Measurements from ENCODE around the gene DOCK1. TPM values are rescaled to one million over a fixed set of nuclear protein-coding genes. Genes with fewer than 3 reads are reported as not detected.

Gene DOCK1
- total RNA-seq, 1 donor from 2014 or later = 72.6 TPM

- no peak overlapping the region for H3K4me3 ChIP-seq
- no peak overlapping the region for H3K4me2 ChIP-seq
- H3K27me3 ChIP-seq = no peaks in the 10 kb centered on the region
- peaks cover 98% of the 10 kb centered on the region for H3K79me2 ChIP-seq (ENCODE audit: low read depth)
- H3K36me3 ChIP-seq = no peaks in the 10 kb centered on the region
- peaks cover 11% of the 10 kb centered on the region for H3K4me1 ChIP-seq
- peaks cover 15% of the 10 kb centered on the region for H3K4me1 Mint-ChIP-seq
- H3K4me3 Mint-ChIP-seq = no peak overlapping the region
- TF ChIP-seq EZH2 (IDR thresholded peaks at IDR 0.05) = no peak
- TF ChIP-seq CTCF (IDR thresholded peaks at IDR 0.05) = no peak
- no peak for TF ChIP-seq EZH2phosphoT487 (IDR thresholded peaks at IDR 0.05)
- no peak overlapping the region for H3K9ac ChIP-seq
- no peaks in the 10 kb centered on the region for H3K9me3 Mint-ChIP-seq
- peaks cover 16% of the 10 kb centered on the region for H3F3A ChIP-seq (ENCODE audit: low read depth)
- H2AFZ ChIP-seq (replicated peaks) = no peak overlapping the region
- H4K20me1 ChIP-seq (ENCODE audit: low read depth) = peaks cover 43% of the 10 kb centered on the region
- H3K36me3 Mint-ChIP-seq = no peaks in the 10 kb centered on the region
- no peak overlapping the region for H3K27ac Mint-ChIP-seq
- peaks cover 6% of the 10 kb centered on the region for H3K9me3 ChIP-seq (ENCODE audit: low read depth)
- no peak overlapping the region for H3K27ac ChIP-seq
- no peak for DNase-seq (ENCODE audit: low spot score)
- H3K27me3 Mint-ChIP-seq (ENCODE audit: insufficient read depth, low read depth) = no peaks in the 10 kb centered on the region
These were observed 51.5 kb downstream of the DOCK1 start for GRCh38 chr10:126956712-126957108.

DNA sequence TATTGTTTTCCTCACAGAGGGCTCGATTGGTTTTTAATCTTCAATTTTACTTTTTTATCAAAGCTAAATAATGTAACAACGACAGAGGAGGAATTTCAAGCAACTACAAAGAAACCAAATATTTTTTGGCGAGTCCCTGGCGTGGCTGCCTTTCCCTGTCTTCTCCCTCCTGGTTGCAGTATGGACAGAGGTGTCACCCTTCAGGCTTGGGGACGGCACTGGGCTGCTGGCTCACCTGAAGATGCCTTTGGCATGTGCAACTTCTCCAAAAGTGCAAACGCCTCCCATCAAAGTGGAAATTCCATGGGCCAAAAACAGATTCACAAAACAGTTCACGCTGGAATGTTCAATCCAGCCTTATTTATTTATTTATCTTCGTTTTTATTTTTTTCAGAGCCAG, 51.9 kb downstream of the DOCK1 start:
- Histone ChIP-seq H2AFZ (replicated peaks) (no peak overlapping the region), H3K9me3 (ENCODE audit: low read depth) (peaks cover 2% of the 10 kb centered on the region), H3K4me2 (no peak overlapping the region), H3K79me2 (ENCODE audit: low read depth) (peaks cover 98% of the 10 kb centered on the region), H3F3A (ENCODE audit: low read depth) (peaks cover 12% of the 10 kb centered on the region), H3K9ac (no peak overlapping the region), H3K4me3 (no peak overlapping the region), H3K27ac (no peak overlapping the region), H4K20me1 (ENCODE audit: low read depth) (peaks cover 43% of the 10 kb centered on the region), H3K36me3 (no peaks in the 10 kb centered on the region), H3K27me3 (no peaks in the 10 kb centered on the region), H3K4me1 (peaks cover 11% of the 10 kb centered on the region)
- TF ChIP-seq EZH2 (IDR thresholded peaks at IDR 0.05) = no peak
- TF ChIP-seq CTCF (IDR thresholded peaks at IDR 0.05) = no peak
- TF ChIP-seq EZH2phosphoT487 (IDR thresholded peaks at IDR 0.05) = no peak
- no peak for DNase-seq (ENCODE audit: low spot score)
- H3K27ac Mint-ChIP-seq = no peak overlapping the region
- no peaks in the 10 kb centered on the region for H3K27me3 Mint-ChIP-seq (ENCODE audit: insufficient read depth, low read depth)
- no peak overlapping the region for H3K4me3 Mint-ChIP-seq
- no peaks in the 10 kb centered on the region for H3K9me3 Mint-ChIP-seq
- no peaks in the 10 kb centered on the region for H3K36me3 Mint-ChIP-seq
- peaks cover 15% of the 10 kb centered on the region for H3K4me1 Mint-ChIP-seq

DNA sequence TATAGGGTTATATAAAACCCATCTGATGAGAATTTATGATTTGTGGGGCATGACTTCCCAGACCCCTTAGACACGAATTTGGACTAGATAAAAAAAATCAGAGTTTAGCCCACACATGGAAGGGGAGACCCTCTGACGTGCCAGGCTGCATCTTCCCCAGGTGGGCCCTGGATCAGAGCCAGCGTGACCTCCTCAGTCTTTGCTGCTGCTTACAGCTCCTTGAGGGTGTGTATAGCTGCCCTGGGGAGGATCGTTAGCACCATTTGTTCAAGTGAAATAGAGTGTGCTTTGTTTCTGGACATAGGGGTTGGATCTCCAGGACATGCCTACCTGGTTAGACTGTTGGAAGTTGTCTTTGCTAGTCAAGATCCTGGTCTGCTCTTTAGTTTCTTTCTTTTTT, 54.2 kb downstream of the DOCK1 start:
- Histone ChIP-seq H4K20me1 (ENCODE audit: low read depth) (peaks cover 56% of the 10 kb centered on the region), H3K9ac (no peak overlapping the region), H3K4me3 (no peak overlapping the region), H2AFZ (replicated peaks) (no peak overlapping the region), H3K4me1 (peaks cover 19% of the 10 kb centered on the region), H3K9me3 (ENCODE audit: low read depth) (no peaks in the 10 kb centered on the region), H3K27me3 (no peaks in the 10 kb centered on the region), H3K79me2 (ENCODE audit: low read depth) (peaks cover 95% of the 10 kb centered on the region), H3K27ac (no peak overlapping the region), H3K4me2 (peak overlapping the region; percentile 38), H3F3A (ENCODE audit: low read depth) (no peaks in the 10 kb centered on the region), H3K36me3 (no peaks in the 10 kb centered on the region)
- H3K4me3 Mint-ChIP-seq = no peak overlapping the region
- H3K36me3 Mint-ChIP-seq = peaks cover 3% of the 10 kb centered on the region
- DNase-seq (ENCODE audit: low spot score) = no peak
- TF ChIP-seq CTCF (IDR thresholded peaks at IDR 0.05) (no peak), EZH2 (IDR thresholded peaks at IDR 0.05) (no peak), EZH2phosphoT487 (IDR thresholded peaks at IDR 0.05) (no peak)
- no peak overlapping the region for H3K27ac Mint-ChIP-seq
- H3K9me3 Mint-ChIP-seq = no peaks in the 10 kb centered on the region
- H3K4me1 Mint-ChIP-seq = peaks cover 24% of the 10 kb centered on the region
- no peaks in the 10 kb centered on the region for H3K27me3 Mint-ChIP-seq (ENCODE audit: insufficient read depth, low read depth)
